Esophagus muscularis mucosa (tissue), 4 donors: ENCODE measurements around the gene KCNQ5. TPM values are rescaled to one million over a fixed set of nuclear protein-coding genes. Genes with fewer than 3 reads are reported as not detected.

Source experiments
- DNase-seq: peaks from one replicate; pipeline ENCODE4 v3.0.0-alpha.2; 2017; ENCODE audit errors: extremely low spot score
- H3K27ac ChIP-seq, 4 donors: fragments of 200-600 bp; sonication (generic); replicated peaks in 1 of 4; 1 replicate in 3 of 4; 2 replicates in 1 of 4; pipeline ENCODE4 v1.5.1; 2016 to 2019; ENCODE audit warnings: mild to moderate bottlenecking in 1 of 4
- H3K27me3 ChIP-seq, 4 donors: fragments of 200-600 bp; sonication (generic); one replicate each; pipeline versions ENCODE4 v1.5.1 to v1.6.0; 2016 to 2019
- H3K36me3 ChIP-seq, 4 donors: fragments of 200-600 bp; sonication (generic); one replicate each; pipeline ENCODE4 v1.5.1; 2016 to 2019
- H3K4me1 ChIP-seq, 4 donors: fragments of 200-600 bp; sonication (generic); one replicate each; pipeline ENCODE4 v1.5.1; 2016 to 2019
- H3K4me3 ChIP-seq, 4 donors: fragments of 200-600 bp; sonication (generic); 1 replicate in 2 of 4; 2 replicates in 2 of 4; pipeline ENCODE4 v1.5.1; 2016 to 2019; ENCODE audit warnings: mild to moderate bottlenecking in 4 of 4, moderate library complexity in 1 of 4
- H3K9me3 ChIP-seq, 4 donors: fragments of 200-600 bp; sonication (generic); 1 replicate in 3 of 4; 2 replicates in 1 of 4; pipeline ENCODE4 v1.5.1; 2016 to 2019
- CTCF ChIP-seq, 3 experiments: fragments of 200-600 bp in 2 of 3; fragments of 450-650 bp in 1 of 3; sonication (generic) in 2 of 3; IDR thresholded peaks; one replicate each; pipeline ENCODE4 v1.5.1; 2017 to 2019; ENCODE audit warnings: antibody characterized with exemption in 3 of 3, mild to moderate bottlenecking in 2 of 3, moderate library complexity in 1 of 3
- EP300 ChIP-seq: sonication (generic); formaldehyde crosslinking; IDR thresholded peaks from one replicate; pipeline ENCODE4 v1.6.1; 2017; ENCODE audit warnings: antibody characterized with exemption
- POLR2A ChIP-seq: fragments of 450-650 bp; IDR thresholded peaks from one replicate; pipeline ENCODE4 v1.6.1; 2017; ENCODE audit warnings: antibody characterized with exemption, moderate library complexity, mild to moderate bottlenecking, low read depth
- POLR2AphosphoS5 ChIP-seq, 2 donors: sonication (generic); formaldehyde crosslinking; IDR thresholded peaks; one replicate each; pipeline ENCODE4 v1.6.1; 2017; ENCODE audit warnings: antibody characterized with exemption in 2 of 2
- WGBS: methylation state at CpG from one replicate; pipeline ENCODE4 v1.1.5; 2018; 5-methylcytosine and 5-hydroxymethylcytosine counted together
- intact Hi-C: fragments of 100-400 bp; cut with DNase I; formaldehyde crosslinking; loops from one replicate; pipeline ENCODE4 v1.15.1; 2023
- total RNA-seq, 4 donors: library from RNA; depleted of rRNA; stranded (reverse); fragments of >200 nt; gene quantifications; one replicate each; pipeline versions ENCODE4 v1.1.0 to v1.2.1, GENCODE V29; 2016

The KCNQ5 gene
- total RNA-seq, 4 donors from 2014 or later, result 1.2 to 2.2 (median 1.8) TPM

GRCh38 chr6:72665599-72665998 is 43.7 kb downstream of the KCNQ5 start:
- 93% methylated on average over 3 of the region's 3 CpGs for WGBS
- no peak for DNase-seq
- Histone ChIP-seq H3K27me3 (no peaks in the 10 kb centered on the region), H3K4me1 (no peaks in the 10 kb centered on the region), H3K36me3 (no peaks in the 10 kb centered on the region), H3K27ac (no peak overlapping the region), H3K9me3 (no peaks in the 10 kb centered on the region), H3K4me3 (no peak overlapping the region)
- no peak for TF ChIP-seq POLR2AphosphoS5 (IDR thresholded peaks at IDR 0.05)
- no peak for TF ChIP-seq POLR2A
- TF ChIP-seq CTCF (IDR thresholded peaks at IDR 0.05), result no peak
- no peak for TF ChIP-seq EP300
- intact Hi-C loops, result no loop called here

- intact Hi-C loops, result no loop called here
- TF ChIP-seq EP300 (no peak), CTCF (IDR thresholded peaks at IDR 0.05) (no peak), POLR2A (no peak), POLR2AphosphoS5 (IDR thresholded peaks at IDR 0.05) (no peak)
- 93% methylated on average over 3 of the region's 3 CpGs for WGBS
- H3K9me3 ChIP-seq, result no peaks in the 10 kb centered on the region
- no peaks in the 10 kb centered on the region for H3K4me1 ChIP-seq
- no peaks in the 10 kb centered on the region for H3K27me3 ChIP-seq
- no peak overlapping the region for H3K27ac ChIP-seq
- H3K36me3 ChIP-seq, result no peaks in the 10 kb centered on the region
- no peak overlapping the region for H3K4me3 ChIP-seq
- DNase-seq, result no peak
These were observed 47.5 kb downstream of the KCNQ5 start for GRCh38 chr6:72669324-72669723.

DNA sequence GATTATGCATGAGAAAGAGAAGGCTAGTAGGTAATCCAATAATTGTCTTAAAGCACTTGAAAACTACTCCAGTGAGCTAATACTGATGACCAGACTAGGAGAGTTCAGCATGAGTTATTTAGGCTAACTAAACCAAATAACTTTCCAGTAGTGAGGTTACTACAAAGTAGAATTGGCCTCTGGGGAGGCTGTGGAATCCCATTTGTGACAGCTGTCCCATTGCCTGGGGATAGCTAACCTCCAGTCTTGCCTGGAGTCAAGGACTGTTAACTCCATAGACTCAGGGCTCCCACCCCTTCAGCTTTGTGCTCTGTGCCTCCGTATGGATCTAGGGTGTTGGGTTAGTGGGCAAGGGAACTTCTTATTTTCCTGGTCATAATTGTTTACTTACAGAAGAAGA is 51.0 kb downstream of the KCNQ5 start:
- no peak for TF ChIP-seq POLR2A
- no peak for TF ChIP-seq POLR2AphosphoS5 (IDR thresholded peaks at IDR 0.05)
- TF ChIP-seq EP300, result no peak
- TF ChIP-seq CTCF (IDR thresholded peaks at IDR 0.05), result no peak
- intact Hi-C loops, result no loop called here
- no peaks in the 10 kb centered on the region for H3K9me3 ChIP-seq
- no peaks in the 10 kb centered on the region for H3K4me1 ChIP-seq
- WGBS, result 73% methylated on average over 1 of the region's 1 CpG
- no peaks in the 10 kb centered on the region for H3K36me3 ChIP-seq
- no peak for DNase-seq
- H3K27me3 ChIP-seq, result no peaks in the 10 kb centered on the region
- no peak overlapping the region for H3K27ac ChIP-seq
- no peak overlapping the region for H3K4me3 ChIP-seq

DNA sequence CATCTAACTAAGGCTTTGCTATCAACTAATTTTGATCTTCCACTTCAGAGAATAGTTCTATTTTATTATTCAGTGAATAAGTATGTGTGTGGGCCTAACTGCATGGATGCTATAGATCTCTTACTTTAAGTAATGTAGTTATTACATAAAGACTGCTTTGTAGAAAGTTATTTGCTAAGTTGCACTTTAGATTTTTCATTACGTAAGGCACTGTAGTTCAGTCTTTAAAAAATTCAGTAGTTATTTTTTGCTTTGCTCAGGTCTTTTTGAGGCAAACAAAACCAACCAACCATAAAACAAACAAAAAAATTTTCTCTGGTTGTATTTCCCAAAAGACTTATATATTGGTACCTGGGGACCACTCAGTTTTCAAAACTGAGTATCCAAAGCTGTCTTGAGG is 53.0 kb downstream of the KCNQ5 start:
- intact Hi-C loops, result no loop called here
- no peaks in the 10 kb centered on the region for H3K36me3 ChIP-seq
- no peak for DNase-seq
- H3K27me3 ChIP-seq, result no peaks in the 10 kb centered on the region
- H3K4me1 ChIP-seq, result no peaks in the 10 kb centered on the region
- TF ChIP-seq POLR2A (no peak), POLR2AphosphoS5 (IDR thresholded peaks at IDR 0.05) (no peak), EP300 (no peak), CTCF (IDR thresholded peaks at IDR 0.05) (no peak)
- no peak overlapping the region for H3K4me3 ChIP-seq
- no peak overlapping the region for H3K27ac ChIP-seq
- 97% methylated on average over 1 of the region's 1 CpG for WGBS
- no peaks in the 10 kb centered on the region for H3K9me3 ChIP-seq

DNA sequence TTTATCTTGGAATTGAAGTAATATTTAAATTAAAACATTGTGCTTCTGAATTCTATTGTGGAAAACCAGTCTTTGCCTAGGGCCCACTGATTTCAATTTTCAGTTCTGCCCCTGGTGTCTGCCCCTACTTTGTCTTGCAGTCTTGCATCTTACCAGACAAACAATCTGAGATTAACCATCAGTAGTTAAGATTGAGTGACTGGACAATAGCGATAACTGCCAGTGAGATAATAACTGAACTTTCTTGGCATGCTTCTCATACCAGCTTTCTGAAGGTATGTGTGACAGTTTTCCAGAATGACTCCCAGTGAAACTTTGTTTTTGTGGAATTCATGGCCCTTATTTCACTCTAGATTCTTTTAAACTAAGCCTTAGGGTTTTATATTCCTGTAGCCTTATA is 53.5 kb downstream of the KCNQ5 start:
- Histone ChIP-seq H3K9me3 (no peaks in the 10 kb centered on the region), H3K36me3 (no peaks in the 10 kb centered on the region), H3K4me1 (no peaks in the 10 kb centered on the region), H3K27ac (no peak overlapping the region), H3K4me3 (no peak overlapping the region), H3K27me3 (no peaks in the 10 kb centered on the region)
- WGBS, result 86% methylated on average over 1 of the region's 1 CpG
- intact Hi-C loops, result no loop called here
- no peak for DNase-seq
- TF ChIP-seq CTCF (IDR thresholded peaks at IDR 0.05) (no peak), POLR2AphosphoS5 (IDR thresholded peaks at IDR 0.05) (no peak), POLR2A (no peak), EP300 (no peak)
